HG02623 (cell line): Measurements from ENCODE around the gene FBXW4.

Experiments
- ATAC-seq: cut with Tn5 transposase; IDR thresholded peaks from one replicate; pipeline ENCODE4 v1.9.1; 2021; ENCODE audit warnings: moderate library complexity; ENCODE audit not compliant: unreplicated experiment

Gene FBXW4, protein sequence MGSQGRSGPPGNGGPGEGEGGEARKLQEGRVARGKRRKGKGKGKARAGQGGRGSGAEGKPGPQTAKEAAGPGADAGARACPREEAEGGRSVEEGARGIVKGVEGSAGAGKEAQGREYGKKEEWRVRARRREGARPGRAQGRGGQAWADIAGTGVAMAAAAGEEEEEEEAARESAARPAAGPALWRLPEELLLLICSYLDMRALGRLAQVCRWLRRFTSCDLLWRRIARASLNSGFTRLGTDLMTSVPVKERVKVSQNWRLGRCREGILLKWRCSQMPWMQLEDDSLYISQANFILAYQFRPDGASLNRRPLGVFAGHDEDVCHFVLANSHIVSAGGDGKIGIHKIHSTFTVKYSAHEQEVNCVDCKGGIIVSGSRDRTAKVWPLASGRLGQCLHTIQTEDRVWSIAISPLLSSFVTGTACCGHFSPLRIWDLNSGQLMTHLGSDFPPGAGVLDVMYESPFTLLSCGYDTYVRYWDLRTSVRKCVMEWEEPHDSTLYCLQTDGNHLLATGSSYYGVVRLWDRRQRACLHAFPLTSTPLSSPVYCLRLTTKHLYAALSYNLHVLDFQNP

DNA sequence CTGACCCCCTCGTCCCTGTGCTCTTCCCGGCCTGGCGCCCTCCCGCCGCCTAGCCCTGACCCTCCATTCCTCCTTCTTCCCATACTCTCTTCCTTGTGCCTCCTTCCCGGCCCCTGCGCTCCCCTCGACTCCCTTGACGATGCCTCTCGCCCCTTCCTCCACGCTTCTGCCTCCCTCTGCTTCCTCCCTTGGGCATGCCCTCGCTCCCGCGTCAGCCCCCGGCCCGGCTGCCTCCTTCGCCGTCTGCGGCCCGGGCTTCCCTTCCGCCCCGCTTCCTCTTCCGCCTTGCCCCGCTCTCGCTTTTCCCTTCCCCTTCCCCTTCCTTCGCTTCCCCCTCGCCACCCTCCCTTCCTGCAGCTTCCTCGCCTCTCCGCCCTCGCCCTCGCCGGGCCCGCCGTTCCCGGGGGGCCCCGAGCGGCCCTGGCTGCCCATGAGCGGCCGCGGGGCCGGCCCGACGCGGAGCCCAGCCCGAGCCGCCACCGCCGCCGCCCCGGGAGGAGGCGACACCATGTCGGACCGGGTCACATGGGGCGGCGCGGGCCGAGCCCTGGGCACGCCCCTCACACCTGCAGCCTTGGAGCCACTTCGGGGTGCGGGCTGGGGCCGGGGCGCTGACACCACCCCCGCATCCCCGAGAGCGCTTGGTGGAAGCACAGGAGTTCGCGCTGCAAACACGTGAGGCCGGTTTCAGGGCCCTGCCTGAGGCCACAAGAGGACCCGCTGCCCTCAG lies at the start of gene FBXW4:
FBXW4 (minus strand) TSS at position 497 of the 730 bp plus-strand sequence; CDS start at position 432, 65 bp downstream.
- ATAC-seq, result peak; percentile 58

DNA sequence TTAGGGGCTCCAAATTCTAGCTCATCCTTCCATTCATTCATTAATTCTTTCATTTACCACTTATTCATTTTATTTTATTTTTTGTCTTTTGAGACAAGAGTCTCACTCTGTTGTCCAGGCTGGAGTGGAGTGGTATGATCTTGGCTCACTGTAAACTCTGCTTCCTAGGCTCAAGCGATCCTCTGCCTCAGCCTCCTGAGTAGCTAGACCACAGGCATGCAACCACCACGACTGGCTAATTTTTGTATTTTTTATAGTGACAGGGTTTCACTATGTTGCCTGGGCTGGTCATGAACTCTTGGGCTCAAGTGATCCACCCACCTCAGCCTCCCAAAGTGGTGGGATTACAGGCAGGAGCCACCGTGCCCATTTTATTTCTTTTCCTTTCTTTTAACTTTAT lies 49.3 kb upstream of the FBXW4 start:
- ATAC-seq, result no peak

DNA sequence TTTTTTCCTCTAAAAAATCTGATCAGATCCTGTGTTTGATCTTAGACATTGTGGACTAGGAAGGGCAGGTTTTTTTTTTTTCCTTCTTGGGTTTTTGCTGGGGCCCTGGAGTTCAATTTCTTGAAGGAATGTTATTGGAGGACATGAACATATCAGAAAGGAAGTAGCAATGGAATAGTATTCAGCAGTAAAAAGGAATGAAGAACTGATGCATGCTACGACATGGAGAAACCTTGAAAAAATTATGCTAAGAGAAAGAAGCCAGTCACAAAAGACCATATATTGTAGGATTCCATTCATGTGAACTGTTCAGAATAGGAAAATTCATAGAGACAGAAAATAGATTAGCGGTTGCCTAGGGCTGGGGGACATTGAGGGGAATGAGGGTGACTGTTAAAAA lies 47.0 kb upstream of the FBXW4 start:
- ATAC-seq, result no peak

DNA sequence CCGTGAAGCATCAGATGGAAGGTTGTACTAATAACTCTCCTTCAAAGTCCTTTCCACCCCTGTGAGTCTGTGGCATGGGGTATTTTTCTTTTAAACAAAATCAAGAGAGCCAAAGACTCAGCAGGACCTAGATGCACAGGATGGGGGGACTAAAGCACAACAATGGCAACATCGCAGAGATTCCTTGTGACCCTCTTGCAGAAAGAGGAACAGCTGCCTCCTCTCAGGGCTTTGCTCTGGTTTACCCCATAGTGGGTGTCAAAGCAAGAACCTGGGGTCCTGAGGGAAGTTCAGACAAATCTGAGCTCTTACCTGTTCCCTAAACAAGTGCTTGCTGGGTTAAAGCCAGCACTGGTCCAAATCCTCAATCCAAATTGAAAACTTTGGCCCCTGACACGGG lies 41.7 kb upstream of the FBXW4 start:
- no peak for ATAC-seq

DNA sequence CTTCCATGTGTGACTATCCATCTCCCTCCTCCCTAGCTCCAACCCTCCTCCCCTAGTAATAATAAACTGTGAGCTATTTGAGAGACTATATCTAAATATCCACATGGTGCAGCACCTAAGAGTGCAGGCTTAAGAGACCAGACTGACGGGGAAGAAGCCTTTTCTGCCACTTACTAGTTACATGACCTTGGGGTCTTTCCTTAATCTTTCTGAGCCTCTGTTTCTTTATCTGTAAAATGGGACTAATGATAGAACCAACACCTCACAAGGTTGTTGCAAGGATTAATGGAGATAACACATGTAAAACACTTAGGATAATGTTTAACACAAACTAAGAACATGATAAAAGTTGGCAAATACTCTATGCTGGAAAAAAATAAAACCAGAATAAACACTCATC lies 37.1 kb upstream of the FBXW4 start:
- ATAC-seq, result no peak

DNA sequence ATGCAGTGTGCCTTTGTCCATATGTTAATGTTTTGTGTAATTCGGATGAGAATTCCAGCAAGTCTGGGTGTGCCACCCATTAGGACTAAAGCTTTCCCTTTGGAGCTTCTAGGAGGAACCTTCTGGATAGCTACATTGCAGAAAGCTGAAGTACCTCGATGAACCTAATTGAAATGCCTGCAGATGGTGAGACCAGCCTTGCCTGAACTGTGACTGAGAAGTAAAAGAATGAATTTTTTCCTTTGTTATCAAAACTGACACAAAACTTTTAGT lies 31.1 kb upstream of the FBXW4 start:
- ATAC-seq, result no peak

DNA sequence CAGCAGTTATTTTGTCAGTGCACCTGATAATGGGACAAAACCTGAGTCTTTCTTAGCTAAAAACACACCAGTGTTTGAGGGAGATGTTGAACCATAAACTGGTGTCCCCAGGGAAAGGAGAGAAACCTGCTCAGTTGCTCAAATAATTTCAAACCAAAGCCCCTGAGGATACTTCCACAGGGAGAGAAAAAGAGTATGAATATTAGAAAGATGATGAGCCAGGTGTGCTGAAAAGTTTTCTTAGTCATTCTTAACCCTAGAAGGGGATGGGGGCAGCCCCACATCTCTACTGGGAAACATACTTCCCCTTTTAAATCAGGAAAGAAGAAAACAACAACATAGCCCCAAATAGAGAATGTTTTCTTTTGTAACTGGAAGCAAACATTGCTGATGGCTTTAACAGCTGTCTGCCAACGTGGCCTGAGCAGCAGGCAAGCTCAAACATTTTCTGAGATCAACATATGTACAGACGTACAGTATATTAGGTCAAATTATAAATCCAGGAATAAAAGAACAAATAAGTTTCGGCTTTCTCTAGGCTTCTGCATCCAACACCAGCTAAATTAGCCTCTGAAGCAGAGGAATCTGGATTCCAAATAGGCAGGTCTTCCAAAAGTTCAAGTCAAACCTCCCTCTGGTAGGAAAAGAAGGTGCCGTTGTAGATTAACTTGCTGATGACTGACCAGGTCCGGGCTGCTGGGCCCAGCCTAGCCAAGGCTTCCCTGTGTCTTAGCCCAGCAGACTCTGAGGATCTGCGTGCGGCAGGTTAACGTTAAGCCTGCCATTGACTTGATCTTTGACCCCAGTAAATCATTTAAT lies 30.5 kb upstream of the FBXW4 start:
- ATAC-seq, result no peak

DNA sequence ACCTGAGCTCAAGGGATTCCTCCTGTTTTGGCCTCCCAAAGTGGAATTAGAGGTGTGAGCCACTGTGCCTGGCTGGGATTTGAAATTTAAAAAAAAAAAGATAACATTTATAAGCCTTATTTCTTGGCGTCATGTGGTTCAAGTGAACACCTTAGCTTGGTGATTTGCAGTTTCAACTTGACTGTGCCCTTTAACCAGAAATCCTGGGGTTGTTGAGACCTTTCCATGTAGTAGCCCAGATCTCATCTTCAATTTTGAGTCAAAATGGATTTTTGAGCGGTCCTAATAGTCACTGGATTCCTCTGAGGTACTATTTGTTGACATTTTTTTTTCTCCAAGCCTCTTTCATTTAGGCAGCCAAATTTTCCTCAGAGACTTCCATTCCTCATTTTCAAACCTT lies 29.5 kb upstream of the FBXW4 start:
- no peak for ATAC-seq

DNA sequence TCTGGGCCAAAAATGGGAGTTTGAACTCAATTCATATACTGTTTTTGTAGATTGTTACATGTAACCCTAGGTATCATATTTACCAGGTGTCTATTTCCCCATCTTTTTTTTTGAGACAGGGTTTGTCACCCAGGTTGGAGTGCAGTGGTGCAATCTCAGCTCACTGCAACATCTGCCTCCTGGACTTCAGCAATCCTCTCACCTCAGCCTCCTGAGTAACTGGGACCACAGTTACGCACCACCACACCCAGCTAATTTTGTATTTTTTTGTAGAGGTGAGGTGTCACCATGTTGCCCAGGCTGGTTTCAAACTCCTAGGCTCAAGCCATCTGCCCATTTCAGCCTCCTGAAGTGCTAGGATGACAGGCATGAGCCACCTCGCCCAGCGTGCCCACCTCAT lies 28.2 kb upstream of the FBXW4 start:
- ATAC-seq, result no peak

DNA sequence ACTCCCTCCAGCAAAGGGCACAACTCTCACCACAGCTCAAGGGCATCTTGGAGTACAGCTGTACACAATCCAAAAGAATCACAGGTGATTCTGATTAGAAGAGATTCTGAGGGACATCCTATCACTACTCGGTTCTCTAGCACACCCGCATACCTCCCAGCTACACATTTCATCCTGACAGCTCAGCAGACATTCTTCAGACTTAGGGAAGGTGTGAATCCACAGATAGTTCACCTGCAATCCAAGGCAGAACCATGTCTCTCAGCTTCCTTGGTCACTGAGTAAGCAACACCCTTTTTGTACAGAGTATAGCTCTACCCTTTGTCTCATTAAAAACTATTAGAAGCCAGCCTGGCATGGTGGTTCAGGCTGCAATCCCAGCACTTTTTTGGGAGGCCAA lies 26.8 kb upstream of the FBXW4 start:
- ATAC-seq, result no peak

DNA sequence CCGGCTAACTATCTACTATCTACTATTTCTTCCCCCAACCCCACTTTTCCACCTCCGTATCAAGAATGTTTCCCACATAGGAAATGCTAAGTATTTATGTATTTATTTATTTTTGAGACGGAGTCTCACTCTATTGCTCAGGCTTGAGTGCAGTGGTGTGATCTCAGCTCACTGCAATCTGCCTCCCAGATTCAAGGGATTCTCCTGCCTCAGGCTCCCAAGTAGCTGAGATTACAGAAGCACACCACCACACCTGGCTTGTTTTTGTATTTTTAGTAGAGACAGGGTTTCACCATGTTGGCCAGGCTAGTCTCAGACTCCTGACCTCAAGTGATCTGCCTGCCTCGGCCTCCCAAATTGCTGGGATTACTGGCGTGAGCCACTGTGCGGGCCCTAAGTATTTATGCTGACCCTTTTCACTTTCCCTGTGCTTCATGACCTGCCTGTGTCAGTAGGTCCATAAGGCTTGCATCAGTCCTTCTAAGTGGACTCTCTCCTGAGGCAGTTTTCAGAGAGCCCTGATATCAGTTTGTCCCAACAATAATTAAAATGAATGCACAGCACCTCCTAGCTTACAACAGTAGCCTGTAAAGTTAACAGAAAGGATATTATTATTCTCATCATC lies 25.7 kb upstream of the FBXW4 start:
- no peak for ATAC-seq

DNA sequence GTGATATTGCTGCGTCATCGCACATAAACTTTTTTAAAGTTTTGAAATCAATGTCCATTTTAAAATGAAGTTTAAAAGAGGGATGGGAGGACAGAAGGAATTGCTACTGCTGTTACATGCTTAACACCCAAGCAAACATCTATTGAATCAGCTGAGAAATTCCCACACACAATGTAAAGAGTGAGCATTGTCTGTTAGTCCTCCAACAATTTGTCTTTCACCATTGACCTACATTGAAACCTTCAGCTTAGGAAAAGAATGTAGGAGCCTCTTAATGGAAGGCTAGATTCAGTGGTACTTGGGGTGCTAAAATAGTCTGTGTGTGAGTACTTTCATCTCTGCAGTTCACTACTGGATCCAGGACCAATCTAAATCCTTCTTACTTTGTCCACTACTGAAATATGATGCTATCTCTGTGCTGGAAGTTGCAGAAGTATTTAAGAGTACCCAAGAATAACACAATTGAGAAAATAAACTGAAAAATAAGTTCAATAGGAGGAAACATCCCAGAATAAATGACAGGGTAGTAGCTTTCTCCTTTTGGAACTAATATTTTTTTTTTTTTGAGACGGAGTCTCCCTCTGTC lies 23.8 kb upstream of the FBXW4 start:
- ATAC-seq, result no peak

DNA sequence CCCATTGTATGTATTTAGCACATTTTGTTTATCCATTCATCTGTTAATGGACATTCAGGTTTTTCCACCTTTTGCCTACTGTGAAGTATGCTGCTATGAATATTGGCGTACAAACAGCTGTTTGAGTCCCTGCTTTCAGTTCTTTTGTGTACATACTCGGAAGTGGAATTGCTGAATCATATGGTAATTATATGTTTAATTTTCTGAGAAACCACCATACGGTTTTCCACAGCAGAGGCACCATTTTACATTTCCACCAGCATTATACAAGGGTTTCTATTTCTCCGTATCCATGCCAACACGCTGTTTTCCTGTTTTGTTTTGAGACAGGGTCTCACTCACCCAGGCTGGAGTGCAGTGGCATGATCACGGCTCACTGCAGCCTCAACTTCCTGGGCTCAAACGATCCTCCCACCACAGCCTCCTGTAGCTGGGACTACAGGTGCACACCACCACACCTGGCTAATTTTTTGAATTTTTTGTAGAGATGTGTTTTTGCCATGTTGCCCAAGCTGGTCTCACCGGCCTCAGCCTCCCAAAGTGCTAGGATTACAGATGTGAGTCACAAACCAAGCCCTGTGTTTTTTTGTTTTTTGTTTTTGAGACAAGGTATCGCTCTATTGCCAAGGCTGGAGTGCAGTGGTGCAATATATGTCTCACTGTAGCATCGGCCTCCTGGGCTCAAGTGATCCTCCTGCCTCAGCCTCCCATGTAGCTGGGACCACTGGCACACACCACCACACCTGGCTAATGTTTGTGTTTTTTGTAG lies 22.1 kb upstream of the FBXW4 start:
- ATAC-seq, result no peak

DNA sequence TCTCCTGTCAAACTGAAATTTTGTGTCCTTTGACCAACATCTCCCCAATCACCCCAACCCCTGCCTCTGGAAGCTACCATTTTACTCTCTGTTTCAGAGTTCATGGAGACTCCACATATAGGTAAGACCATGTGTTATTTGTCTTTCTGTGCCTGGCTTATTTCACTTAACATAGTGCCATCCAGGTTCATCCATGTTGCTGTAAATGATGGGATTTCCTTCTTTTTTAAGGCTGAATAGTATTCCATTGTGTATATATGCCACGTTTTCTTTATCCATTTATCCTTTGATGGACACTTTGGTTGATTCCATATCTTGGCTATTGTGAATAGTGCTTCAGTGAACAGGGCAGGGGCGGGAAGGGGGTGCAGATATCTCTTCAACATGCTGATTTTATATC lies 18.0 kb upstream of the FBXW4 start:
- ATAC-seq, result no peak

DNA sequence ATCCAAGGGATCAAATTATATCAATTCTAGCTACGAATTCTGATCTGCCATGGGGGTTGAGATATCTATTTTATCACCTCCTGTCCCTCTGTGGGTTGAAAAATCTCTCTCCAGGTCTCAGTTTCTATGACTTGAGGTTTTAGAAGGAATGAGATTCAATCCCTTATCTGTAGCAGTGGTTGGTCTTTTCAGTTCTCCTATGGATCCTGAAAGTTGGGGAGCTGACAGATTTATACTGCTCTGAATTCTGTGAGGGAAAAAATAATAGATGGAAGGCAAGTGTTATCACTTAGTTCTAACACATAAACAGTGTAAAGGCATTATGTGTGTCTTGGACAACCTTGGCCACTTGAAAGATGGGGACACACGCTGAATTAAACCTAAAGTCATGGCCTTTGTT lies 15.8 kb upstream of the FBXW4 start:
- ATAC-seq, result no peak

DNA sequence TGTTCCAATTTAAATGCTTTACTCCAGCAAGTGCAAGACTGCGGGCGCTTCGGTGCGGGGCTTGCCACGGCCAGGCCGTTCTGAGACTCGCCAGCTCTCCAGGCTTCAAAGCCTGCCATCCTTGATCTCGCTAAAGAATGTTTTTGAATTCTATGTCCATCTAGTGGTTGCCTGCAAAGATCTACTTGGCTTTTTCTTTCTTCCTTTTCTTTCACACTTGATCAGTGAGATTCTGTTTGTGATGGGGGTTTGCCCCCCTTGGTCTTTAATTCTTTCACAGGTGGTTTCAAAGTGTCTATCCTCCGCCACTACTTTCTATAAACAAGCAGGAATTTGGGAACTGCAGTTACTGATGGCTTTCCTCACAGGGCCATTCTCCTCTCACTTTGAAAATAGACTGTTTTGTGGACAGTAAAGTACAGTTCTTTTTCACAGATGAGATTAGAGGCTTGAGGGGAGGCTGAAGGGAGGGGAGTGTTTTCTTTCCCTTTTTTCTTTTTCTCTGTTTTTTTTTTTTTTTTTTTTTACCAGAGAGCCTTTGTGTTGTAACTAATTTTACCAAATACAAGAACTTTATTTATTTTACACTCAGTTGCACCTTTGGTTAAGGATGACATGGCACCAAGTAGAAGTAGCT lies 15.2 kb upstream of the FBXW4 start:
- no peak for ATAC-seq

DNA sequence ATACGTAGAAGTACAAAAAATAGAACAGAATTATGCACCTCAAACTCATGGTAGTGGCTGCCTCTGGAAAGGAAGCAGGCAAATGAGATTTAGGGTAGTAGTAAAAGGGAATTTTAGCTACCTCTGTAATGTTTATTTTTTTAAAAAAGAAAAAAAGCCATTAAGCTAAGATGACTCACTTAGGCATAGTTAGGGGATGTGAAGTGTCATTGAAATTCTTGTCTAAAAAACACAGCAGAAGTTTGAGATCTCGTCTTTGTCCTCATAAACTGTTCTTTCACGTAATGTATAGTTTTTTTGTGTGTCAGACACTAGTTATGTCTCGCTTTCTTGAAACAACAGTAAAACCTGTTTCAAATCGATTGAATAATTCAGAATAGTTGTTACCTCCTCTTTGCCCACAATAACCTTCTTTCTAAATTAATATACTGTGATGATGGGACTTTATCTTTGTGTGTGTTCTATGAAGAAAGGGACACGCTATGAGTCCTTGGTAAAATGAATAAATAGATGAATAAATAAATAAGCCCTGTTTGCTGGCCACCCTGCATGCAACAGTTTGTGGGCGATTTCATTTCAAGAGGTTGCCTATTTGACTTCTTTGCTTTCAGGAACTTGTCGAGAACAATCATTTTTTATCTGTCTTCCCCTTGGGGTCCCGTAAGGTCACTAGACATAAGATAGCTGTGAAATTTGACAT lies 14.5 kb upstream of the FBXW4 start:
- no peak for ATAC-seq

DNA sequence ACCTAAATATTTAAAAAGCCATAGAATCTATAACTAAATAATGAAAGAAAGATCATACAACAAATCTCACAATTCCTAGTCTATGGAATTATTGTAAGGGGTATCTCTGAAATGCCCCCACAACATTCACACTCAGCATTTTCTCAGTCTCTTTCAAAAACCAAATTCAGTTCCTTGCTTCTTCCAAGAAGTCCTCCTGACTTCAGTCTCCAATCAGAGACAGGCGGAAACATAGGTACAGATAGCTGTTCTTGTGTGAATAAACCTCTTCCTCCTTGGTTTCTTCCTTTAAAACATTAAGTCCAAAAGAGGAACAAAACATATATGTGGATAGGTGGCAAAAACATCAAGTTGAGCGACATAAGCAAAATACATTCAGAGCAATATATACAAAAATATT lies 13.9 kb upstream of the FBXW4 start:
- no peak for ATAC-seq

DNA sequence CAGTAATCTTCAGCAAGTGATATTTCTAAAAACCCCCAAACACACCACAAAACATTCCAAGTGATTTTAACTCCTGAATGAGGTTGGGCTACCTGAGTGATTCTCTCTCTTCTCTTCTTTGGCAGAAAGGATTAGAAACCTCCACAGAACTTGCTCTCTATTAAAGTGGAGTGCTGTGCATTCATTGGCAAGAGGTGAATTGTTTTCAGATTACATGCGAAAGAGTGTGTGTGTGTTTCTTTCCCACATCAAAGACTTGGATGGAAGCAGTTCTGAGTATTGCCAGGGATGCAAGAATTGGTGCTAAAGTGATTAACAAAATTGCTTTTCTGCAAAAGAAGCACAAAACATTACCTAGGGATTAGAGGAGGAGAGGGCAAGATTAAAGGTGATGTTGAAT lies 13.1 kb upstream of the FBXW4 start:
- ATAC-seq, result no peak
